Measurements from ENCODE around the gene ANG.
"Not testable (repeated sequence)": the region's sequence is repeated elsewhere in the genome, so short reads cannot be mapped to it uniquely, and the experiment has no call there.

The ANG gene

DNA sequence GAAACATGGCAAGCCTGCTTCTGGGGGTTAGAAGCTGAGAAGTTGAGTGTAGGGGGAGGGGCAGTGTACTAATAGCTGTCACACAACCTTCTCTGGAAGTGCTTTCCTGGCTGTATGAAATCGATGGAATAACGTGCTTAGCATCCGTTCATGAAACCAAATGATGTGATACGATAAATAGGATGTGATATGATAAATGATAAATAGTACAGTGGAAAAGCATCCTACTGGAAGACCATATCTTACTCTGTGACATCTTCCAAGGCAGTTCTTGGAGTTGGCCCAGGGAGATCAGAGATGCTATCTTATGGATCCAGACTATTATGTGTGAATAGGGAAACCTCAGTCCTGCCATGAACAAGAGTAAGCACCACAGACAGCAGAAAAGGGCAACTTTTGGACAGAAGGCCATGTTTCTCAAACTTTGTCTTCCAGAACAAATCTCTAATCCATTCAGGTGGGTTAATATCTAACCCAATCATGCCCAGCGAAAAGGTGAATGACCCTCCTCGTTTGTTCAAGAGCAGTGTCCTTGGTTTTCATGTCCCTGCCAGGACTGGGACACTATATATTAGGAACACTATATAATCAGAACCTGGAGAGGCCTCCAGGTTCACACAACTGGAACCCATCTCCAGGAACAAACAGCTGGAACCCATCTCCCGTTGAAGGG, at the start of gene ANG:
TSS of gene ANG (plus strand) at position 598 of the 673 bp plus-strand sequence. CDS start 4,801 bp downstream, outside the sequence.
- TF ChIP-seq, protein P1, sequence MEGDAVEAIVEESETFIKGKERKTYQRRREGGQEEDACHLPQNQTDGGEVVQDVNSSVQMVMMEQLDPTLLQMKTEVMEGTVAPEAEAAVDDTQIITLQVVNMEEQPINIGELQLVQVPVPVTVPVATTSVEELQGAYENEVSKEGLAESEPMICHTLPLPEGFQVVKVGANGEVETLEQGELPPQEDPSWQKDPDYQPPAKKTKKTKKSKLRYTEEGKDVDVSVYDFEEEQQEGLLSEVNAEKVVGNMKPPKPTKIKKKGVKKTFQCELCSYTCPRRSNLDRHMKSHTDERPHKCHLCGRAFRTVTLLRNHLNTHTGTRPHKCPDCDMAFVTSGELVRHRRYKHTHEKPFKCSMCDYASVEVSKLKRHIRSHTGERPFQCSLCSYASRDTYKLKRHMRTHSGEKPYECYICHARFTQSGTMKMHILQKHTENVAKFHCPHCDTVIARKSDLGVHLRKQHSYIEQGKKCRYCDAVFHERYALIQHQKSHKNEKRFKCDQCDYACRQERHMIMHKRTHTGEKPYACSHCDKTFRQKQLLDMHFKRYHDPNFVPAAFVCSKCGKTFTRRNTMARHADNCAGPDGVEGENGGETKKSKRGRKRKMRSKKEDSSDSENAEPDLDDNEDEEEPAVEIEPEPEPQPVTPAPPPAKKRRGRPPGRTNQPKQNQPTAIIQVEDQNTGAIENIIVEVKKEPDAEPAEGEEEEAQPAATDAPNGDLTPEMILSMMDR (IDR thresholded peaks at IDR 0.05; ENCODE audit: low read depth, low read length): no peak
- no peak within 1 kb of the TSS for H3K4me3 ChIP-seq (replicated peaks in 1 of 2; ENCODE audit: low read depth in 2 of 2, low read length in 2 of 2)

DNA sequence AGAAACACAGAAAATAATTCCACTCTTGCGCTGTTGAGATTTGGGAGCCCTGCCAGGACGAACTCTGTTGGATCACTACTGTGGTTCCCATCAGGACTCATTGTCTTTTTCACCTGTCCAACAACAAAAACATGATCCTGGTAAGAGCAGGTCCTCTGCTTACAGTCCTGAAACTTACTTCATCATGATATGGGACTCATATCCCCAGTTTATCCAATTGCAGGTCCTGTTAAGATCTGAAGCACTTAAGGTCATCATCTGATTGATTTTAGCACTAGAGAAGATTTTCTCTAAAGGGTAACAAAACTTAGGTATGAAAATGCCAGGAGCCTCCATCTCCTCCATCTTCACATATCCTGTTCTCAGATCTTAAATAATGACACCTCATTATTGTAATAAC, 47.0 kb upstream of the ANG start, which contains the start of gene OR6S1:
TSS of gene OR6S1 (minus strand) at position 101 of the 400 bp plus-strand sequence. CDS start at position 101, 0 bp downstream.
- no peak for DNase-seq (ENCODE audit: low read depth in 2 of 2)
- H3K4me3 ChIP-seq (replicated peaks in 1 of 2; ENCODE audit: low read depth in 2 of 2, low read length in 2 of 2): no peak within 1 kb of the TSS
- TF ChIP-seq, protein P1 (IDR thresholded peaks at IDR 0.05; ENCODE audit: low read depth, low read length): no peak

More for the DNA sequence above, at the start of gene ANG:
- no peak for DNase-seq (ENCODE audit: low read depth in 2 of 2)

DNA sequence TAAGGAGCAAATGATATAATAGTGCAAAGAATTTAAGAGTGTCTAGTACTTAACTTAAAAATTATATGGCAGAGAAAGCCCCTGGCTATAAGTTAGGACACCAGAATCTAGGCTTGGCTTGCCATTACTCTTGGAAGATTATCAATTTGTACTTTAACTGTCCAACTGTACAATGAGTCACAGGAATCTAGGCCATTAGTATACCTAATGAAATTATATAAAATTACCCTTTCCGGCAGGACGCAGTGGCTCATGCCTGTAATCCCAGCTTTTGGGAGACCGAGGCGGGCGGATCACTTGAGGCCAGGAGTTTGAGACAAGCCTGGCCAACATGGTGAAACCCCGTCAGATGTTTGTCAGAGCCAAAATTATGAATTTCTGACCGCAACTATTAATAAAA, 46.4 kb upstream of the ANG start:
- no peak overlapping the region for H3K4me3 ChIP-seq (replicated peaks in 1 of 2; ENCODE audit: low read depth in 2 of 2, low read length in 2 of 2)
- DNase-seq (ENCODE audit: low read depth in 2 of 2): no peak
- TF ChIP-seq, protein P1 (IDR thresholded peaks at IDR 0.05; ENCODE audit: low read depth, low read length): no peak

DNA sequence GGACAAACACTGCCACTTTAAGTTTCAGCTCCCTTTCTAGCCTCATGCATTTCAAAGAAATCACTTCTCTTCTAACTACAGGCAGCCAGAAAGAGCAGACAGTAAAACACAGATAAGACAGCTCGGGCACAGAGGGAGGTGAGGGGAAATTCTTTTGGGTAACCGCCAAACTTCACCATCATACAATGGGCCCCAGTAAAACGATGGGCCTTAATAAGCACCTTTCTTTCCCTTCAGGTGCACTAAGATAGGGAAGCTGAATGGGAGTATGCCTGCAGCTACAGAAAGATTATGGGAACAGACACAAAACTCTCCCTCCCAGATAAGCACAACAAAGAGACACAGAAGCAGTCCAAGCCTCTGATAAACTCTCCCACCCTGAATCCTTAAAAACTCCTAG, 45.8 kb upstream of the ANG start:
- H3K4me3 ChIP-seq (replicated peaks in 1 of 2; ENCODE audit: low read depth in 2 of 2, low read length in 2 of 2); DNase-seq (ENCODE audit: low read depth in 2 of 2): not testable (repeated sequence)

DNA sequence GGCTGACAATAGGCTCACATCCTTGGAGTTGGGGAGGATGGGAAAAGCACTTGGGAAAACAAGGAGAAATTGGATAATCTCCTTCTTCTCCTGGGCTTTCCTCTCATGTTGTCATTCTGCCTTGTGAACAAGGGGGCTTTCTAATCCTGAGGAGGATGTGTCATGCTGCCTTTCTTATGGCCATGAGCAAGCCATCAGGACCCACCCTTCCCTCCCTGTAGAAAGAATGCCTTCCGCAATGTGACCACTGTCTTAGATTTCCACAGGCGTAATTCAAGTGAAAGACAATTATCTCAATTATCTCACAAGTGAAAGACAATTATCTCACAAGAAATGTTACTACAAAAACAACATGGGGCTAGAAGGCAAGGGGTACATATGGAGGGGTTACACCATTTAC, 44.0 kb upstream of the ANG start:
- no peak for DNase-seq (ENCODE audit: low read depth in 2 of 2)
- TF ChIP-seq, protein P1 (IDR thresholded peaks at IDR 0.05; ENCODE audit: low read depth, low read length): no peak

DNA sequence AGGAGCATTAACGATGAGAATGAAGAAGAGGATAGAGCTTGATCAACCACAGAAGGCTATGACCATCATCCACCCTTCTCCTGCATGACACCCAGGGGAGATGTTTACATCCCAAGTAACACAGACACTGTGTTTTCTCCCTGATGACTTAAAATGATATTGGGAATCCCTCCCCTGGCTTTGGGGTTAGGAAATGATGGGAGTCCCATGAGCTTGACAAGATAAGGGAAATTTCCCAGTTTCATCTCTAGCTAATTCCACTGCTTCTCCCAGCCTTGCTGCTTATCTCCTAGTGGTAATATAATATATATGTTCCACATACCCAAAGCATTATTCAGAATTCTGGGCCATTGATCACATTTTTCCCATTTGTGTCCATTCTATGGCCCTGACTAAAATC, 43.1 kb upstream of the ANG start:
- DNase-seq (ENCODE audit: low read depth in 2 of 2): no peak
- no peak overlapping the region for H3K4me3 ChIP-seq (replicated peaks in 1 of 2; ENCODE audit: low read depth in 2 of 2, low read length in 2 of 2)
- TF ChIP-seq, protein P1 (IDR thresholded peaks at IDR 0.05; ENCODE audit: low read depth, low read length): no peak

More for the DNA sequence above, 44.0 kb upstream of the ANG start:
- H3K4me3 ChIP-seq (replicated peaks in 1 of 2; ENCODE audit: low read depth in 2 of 2, low read length in 2 of 2): no peak overlapping the region

DNA sequence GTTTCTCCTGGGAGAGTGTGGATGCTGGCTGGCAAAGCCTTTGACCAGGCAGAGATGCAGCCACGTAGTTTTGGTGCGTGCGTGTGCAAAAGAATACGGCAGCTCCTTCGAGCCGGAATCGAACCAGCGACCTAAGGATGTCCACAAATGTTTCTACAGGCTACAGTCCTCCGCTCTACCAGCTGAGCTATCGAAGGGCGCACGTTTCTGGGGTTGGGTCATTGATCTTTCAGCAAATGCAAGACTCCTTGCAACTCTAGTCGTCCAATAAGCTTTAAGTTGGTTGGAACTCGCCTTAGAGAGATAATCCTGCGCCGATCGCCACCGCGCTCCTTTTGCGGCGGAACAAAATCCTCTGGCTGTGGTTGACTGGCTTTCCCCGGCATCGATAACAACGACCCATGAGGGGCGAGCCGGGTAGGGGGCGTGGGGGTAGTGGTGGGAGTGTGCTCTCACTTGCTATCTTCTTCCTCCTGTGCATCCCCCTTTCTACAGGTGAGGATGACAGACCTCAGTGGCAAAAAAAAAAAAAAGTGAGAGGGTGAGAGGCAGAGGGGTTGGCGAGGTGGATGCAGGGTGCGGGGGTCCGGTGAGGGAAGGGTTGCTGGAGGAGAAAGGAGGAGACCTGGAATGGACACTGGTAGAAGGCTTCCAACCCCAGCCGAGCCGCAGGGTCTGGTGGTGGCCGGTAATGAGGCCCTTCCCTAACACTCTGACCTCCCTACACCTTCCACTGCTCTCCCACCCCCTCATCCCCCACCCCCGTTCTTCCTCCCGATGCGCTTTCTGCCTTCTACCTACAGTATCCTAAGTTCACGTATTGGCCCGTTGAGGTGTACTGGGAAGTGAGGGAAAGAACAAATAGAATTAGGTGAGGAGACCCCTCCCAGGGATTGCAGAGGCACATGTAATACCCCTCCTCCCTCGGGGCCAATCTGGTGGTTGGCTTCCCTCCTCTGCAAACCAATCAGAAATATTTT, 35.3 kb upstream of the ANG start:
- H3K4me3 ChIP-seq (replicated peaks in 1 of 2; ENCODE audit: low read depth in 2 of 2, low read length in 2 of 2): peak overlapping the region in 1 of 2 donors; percentile 31

More for the DNA sequence above, 35.3 kb upstream of the ANG start:
- TF ChIP-seq, protein P1 (IDR thresholded peaks at IDR 0.05; ENCODE audit: low read depth, low read length): no peak
- DNase-seq (ENCODE audit: low read depth in 2 of 2): peak; percentile 61 to 93

Data from cardiac fibroblast (primary cell).